Chondrocyte (in vitro differentiated cells): Measurements from ENCODE around the gene MYH14. TPM values are rescaled to one million over a fixed set of nuclear protein-coding genes. Genes with fewer than 3 reads are reported as not detected.

Source experiments
- DNase-seq: peaks from one replicate; pipeline ENCODE4 v3.0.0; 2021; ENCODE audit warnings: mixed read lengths, low spot score
- H3K27ac Mint-ChIP-seq: one replicate; pipeline ENCODE4 v1.8.0; 2021; ENCODE audit warnings: mild to moderate bottlenecking, moderate library complexity, mixed read lengths; ENCODE audit not compliant: unreplicated experiment
- H3K27me3 Mint-ChIP-seq: 2 replicates; pipeline ENCODE4 v1.8.0; 2021; ENCODE audit warnings: low read depth, mixed read lengths
- H3K36me3 Mint-ChIP-seq: 2 replicates; pipeline ENCODE4 v1.8.0; 2021; ENCODE audit warnings: low read depth, mixed read lengths
- H3K4me1 Mint-ChIP-seq: 2 replicates; pipeline ENCODE4 v1.8.0; 2021; ENCODE audit warnings: low read depth, mild to moderate bottlenecking, mixed read lengths
- H3K4me3 Mint-ChIP-seq: one replicate; pipeline ENCODE4 v1.8.0; 2021; ENCODE audit warnings: mild to moderate bottlenecking, moderate library complexity, mixed read lengths; ENCODE audit not compliant: unreplicated experiment
- H3K9me3 Mint-ChIP-seq: 2 replicates; pipeline ENCODE4 v1.8.0; 2021; ENCODE audit warnings: low read depth, mixed read lengths
- CTCF ChIP-seq: fragments of 200-600 bp; sonication (generic); IDR thresholded peaks from 2 replicates; pipeline ENCODE4 v1.5.0; 2021; ENCODE audit warnings: antibody characterized with exemption, mild to moderate bottlenecking, moderate library complexity
- total RNA-seq: library from RNA; stranded (reverse); gene quantifications from 3 replicates; pipeline ENCODE4 v1.2.1, GENCODE V29; 2021

MYH14 gene
- total RNA-seq, 1 donor from 2014 or later, result 10.2 TPM

GRCh38 chr19:50248413-50248812 lies 45.0 kb downstream of the MYH14 start:
- Mint-ChIP-seq H3K27me3 (no peaks in the 10 kb centered on the region), H3K4me1 (no peaks in the 10 kb centered on the region), H3K27ac (no peak overlapping the region), H3K9me3 (peaks cover 6% of the 10 kb centered on the region), H3K36me3 (peaks cover 5% of the 10 kb centered on the region), H3K4me3 (no peak overlapping the region)
- DNase-seq, result no peak
- no peak for TF ChIP-seq CTCF

DNA sequence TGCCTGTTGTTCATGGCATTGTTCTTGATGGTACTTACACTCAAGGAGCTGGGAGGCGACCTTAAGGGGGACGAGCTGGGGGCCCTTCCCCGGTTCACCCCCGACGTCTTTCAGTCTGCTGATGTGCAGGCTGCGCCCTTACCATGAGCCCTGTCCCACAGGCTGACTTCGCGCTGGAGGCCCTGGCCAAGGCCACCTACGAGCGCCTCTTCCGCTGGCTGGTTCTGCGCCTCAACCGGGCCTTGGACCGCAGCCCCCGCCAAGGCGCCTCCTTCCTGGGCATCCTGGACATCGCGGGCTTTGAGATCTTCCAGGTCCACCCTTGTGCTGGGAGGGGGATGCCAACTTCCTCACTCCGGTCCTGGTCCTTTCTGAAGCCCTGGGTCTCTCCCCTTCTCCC lies 45.4 kb downstream of the MYH14 start:
- H3K4me1 Mint-ChIP-seq, result no peaks in the 10 kb centered on the region
- peaks cover 6% of the 10 kb centered on the region for H3K9me3 Mint-ChIP-seq
- TF ChIP-seq CTCF, result no peak
- H3K27me3 Mint-ChIP-seq, result no peaks in the 10 kb centered on the region
- no peak overlapping the region for H3K4me3 Mint-ChIP-seq
- no peak for DNase-seq
- peaks cover 5% of the 10 kb centered on the region for H3K36me3 Mint-ChIP-seq
- no peak overlapping the region for H3K27ac Mint-ChIP-seq

- no peak for DNase-seq
- Mint-ChIP-seq H3K27me3 (no peaks in the 10 kb centered on the region), H3K4me1 (no peaks in the 10 kb centered on the region), H3K27ac (no peak overlapping the region), H3K4me3 (no peak overlapping the region), H3K9me3 (peaks cover 8% of the 10 kb centered on the region), H3K36me3 (peaks cover 5% of the 10 kb centered on the region)
- no peak for TF ChIP-seq CTCF
Measured at GRCh38 chr19:50249636-50250035, 46.2 kb downstream of the MYH14 start.

DNA sequence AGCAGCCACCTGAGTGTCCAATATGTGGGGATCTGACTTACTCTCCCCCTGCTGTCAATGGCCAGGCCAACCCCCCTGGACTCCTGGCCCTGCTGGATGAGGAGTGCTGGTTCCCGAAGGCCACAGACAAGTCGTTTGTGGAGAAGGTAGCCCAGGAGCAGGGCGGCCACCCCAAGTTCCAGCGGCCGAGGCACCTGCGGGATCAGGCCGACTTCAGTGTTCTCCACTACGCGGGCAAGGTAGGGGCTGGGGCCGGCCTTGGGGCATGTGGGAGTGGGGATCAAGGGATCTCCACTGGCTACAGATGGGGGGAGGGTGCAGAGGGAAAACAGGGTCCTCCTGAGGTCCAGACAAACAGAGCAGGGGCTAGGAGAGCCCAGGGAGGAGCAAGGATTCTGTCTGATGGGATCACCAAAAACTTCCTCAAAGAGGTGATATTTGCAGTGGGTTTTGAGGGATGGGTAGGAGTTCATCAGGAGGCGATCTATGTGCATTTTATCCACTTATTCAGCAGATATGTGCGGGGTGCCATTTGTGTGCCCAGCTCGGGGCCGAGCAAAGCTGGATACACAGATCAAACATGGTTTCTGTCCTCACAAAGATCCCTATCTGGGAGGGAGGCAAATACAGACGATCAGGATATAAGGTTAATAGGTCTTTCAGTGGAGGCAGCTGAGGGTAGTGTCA lies 47.2 kb downstream of the MYH14 start:
- H3K4me1 Mint-ChIP-seq, result no peaks in the 10 kb centered on the region
- no peak overlapping the region for H3K4me3 Mint-ChIP-seq
- H3K9me3 Mint-ChIP-seq, result peaks cover 9% of the 10 kb centered on the region
- no peak for DNase-seq
- no peak for TF ChIP-seq CTCF
- peaks cover 5% of the 10 kb centered on the region for H3K36me3 Mint-ChIP-seq
- no peaks in the 10 kb centered on the region for H3K27me3 Mint-ChIP-seq
- no peak overlapping the region for H3K27ac Mint-ChIP-seq

GRCh38 chr19:50252111-50252886 lies 48.9 kb downstream of the MYH14 start:
- Mint-ChIP-seq H3K4me3 (no peak overlapping the region), H3K27me3 (no peaks in the 10 kb centered on the region), H3K36me3 (peaks cover 5% of the 10 kb centered on the region), H3K27ac (no peak overlapping the region), H3K4me1 (no peaks in the 10 kb centered on the region), H3K9me3 (peaks cover 9% of the 10 kb centered on the region)
- TF ChIP-seq CTCF, result peak; percentile 72
- DNase-seq, result no peak
